Neural cell (in vitro differentiated cells): ENCODE results near the gene CTNNA2. TPM values are rescaled to one million over a fixed set of nuclear protein-coding genes. Genes with fewer than 3 reads are reported as not detected.

Source experiments
- H2AFZ ChIP-seq: fragments of 200-600, 300-800 bp; sonication (generic), shearing (Covaris generic); 2 replicates; pipeline ENCODE4 v1.6.0; 2014; ENCODE audit warnings: low read depth, mild to moderate bottlenecking, antibody characterized with exemption, low read length, moderate library complexity
- H3F3A ChIP-seq: fragments of 200-600 bp; shearing (Covaris generic); 2 replicates; pipeline ENCODE4 v1.6.1; 2016; ENCODE audit warnings: mild to moderate bottlenecking, moderate library complexity, mixed read lengths, antibody characterized with exemption, low read length; ENCODE audit not compliant: insufficient read depth, poor library complexity, severe bottlenecking
- H3K27ac ChIP-seq: fragments of 200-600, 300-800 bp; sonication (generic), shearing (Covaris generic); 2 replicates; pipeline ENCODE4 v1.5.1; 2014; ENCODE audit warnings: mild to moderate bottlenecking, low read length, moderate library complexity
- H3K27me3 ChIP-seq: fragments of 300-800, 200-600 bp; sonication (generic), shearing (Covaris generic); 2 replicates; pipeline ENCODE4 v1.6.0; 2014; ENCODE audit warnings: mild to moderate bottlenecking, low read depth, low read length, moderate library complexity; ENCODE audit not compliant: insufficient read depth
- H3K36me3 ChIP-seq: fragments of 300-800, 200-600 bp; sonication (generic), shearing (Covaris generic); 2 replicates; pipeline ENCODE4 v1.5.1; 2014; ENCODE audit warnings: mild to moderate bottlenecking, antibody characterized with exemption, low read length, moderate library complexity; ENCODE audit not compliant: insufficient read depth
- H3K4me2 ChIP-seq: fragments of 300-800, 200-600 bp; sonication (generic), shearing (Covaris generic); 2 replicates; pipeline ENCODE4 v1.6.0; 2014; ENCODE audit warnings: mild to moderate bottlenecking, low read length
- H3K4me3 ChIP-seq: fragments of 300-800, 200-600 bp; sonication (generic), shearing (Covaris generic); 2 replicates; pipeline ENCODE4 v1.5.1; 2014; ENCODE audit warnings: mild to moderate bottlenecking, low read length, moderate library complexity
- H3K79me2 ChIP-seq: fragments of 200-600 bp; shearing (Covaris generic); replicated peaks from 2 replicates; pipeline ENCODE4 v1.6.0; 2014; ENCODE audit warnings: mild to moderate bottlenecking, low read length, moderate library complexity; ENCODE audit not compliant: insufficient read depth
- H3K9ac ChIP-seq: fragments of 300-800, 200-600 bp; sonication (generic), shearing (Covaris generic); 2 replicates; pipeline ENCODE4 v1.6.1; 2016; ENCODE audit warnings: mild to moderate bottlenecking, low read length, mixed read lengths
- H3K9me2 ChIP-seq: fragments of 200-600 bp; shearing (Covaris generic); 2 replicates; pipeline ENCODE4 v1.6.1; 2016; ENCODE audit warnings: mild to moderate bottlenecking, low read length, mixed read lengths; ENCODE audit not compliant: insufficient read depth
- H3K9me3 ChIP-seq: fragments of 200-600, 300-800 bp; sonication (generic), shearing (Covaris generic); 2 replicates; pipeline ENCODE4 v1.6.1; 2016; ENCODE audit warnings: mild to moderate bottlenecking, mixed run types, low read length, moderate library complexity, mixed read lengths
- H4K20me1 ChIP-seq: fragments of 200-600 bp; shearing (Covaris generic); 2 replicates; pipeline ENCODE4 v1.6.1; 2016; ENCODE audit warnings: mild to moderate bottlenecking, mixed run types; ENCODE audit not compliant: insufficient read depth
- EP300 ChIP-seq: fragments of 450-650 bp; conservative IDR thresholded peaks from 2 replicates; pipeline ENCODE4 v1.6.1; 2014; ENCODE audit warnings: antibody characterized with exemption, mild to moderate bottlenecking, moderate library complexity; ENCODE audit not compliant: poor library complexity, severe bottlenecking
- EZH2 ChIP-seq: fragments of 200-600, 300-800 bp; shearing (Covaris generic), sonication (generic); IDR thresholded peaks from 2 replicates; pipeline ENCODE4 v1.6.1; 2014; ENCODE audit warnings: antibody characterized with exemption, low read length, borderline replicate concordance, mild to moderate bottlenecking; ENCODE audit not compliant: insufficient read depth, poor library complexity, severe bottlenecking
- MXI1 ChIP-seq: fragments of 450-650 bp; conservative IDR thresholded peaks from 2 replicates; pipeline ENCODE4 v1.6.1; 2014; ENCODE audit warnings: antibody characterized with exemption, mild to moderate bottlenecking; ENCODE audit not compliant: poor library complexity, severe bottlenecking
- POLR2AphosphoS5 ChIP-seq: IDR thresholded peaks from 2 replicates; pipeline ENCODE4 v1.6.1; 2012
- RAD21 ChIP-seq: fragments of 450-650 bp; conservative IDR thresholded peaks from 2 replicates; pipeline ENCODE4 v1.6.1; 2014; ENCODE audit warnings: antibody characterized with exemption, mild to moderate bottlenecking, moderate library complexity
- REST ChIP-seq: IDR thresholded peaks from 2 replicates; pipeline ENCODE4 v1.6.1; 2012; ENCODE audit warnings: borderline replicate concordance
- SMC3 ChIP-seq: fragments of 450-650 bp; conservative IDR thresholded peaks from 2 replicates; pipeline ENCODE4 v1.6.1; 2014; ENCODE audit warnings: antibody characterized with exemption, mild to moderate bottlenecking, moderate library complexity; ENCODE audit not compliant: poor library complexity
- TAF1 ChIP-seq: IDR thresholded peaks from 2 replicates; pipeline ENCODE4 v1.6.1; 2012; ENCODE audit warnings: low read depth
- polyA plus RNA-seq: library from polyadenylated mRNA; depleted of rRNA; stranded (reverse); fragments of >200 nt; gene quantifications from 2 replicates; pipeline ENCODE4 v1.2.3, GENCODE V29; 2014
- TF ChIP-seq, protein P1 (sequence below): fragments of 450-650 bp; IDR thresholded peaks from 2 replicates; pipeline ENCODE4 v1.5.1; 2014; ENCODE audit warnings: antibody characterized with exemption, mild to moderate bottlenecking, moderate library complexity; ENCODE audit not compliant: poor library complexity, severe bottlenecking

Gene CTNNA2
- polyA plus RNA-seq, 1 donor from 2014 or later: 194 TPM

DNA sequence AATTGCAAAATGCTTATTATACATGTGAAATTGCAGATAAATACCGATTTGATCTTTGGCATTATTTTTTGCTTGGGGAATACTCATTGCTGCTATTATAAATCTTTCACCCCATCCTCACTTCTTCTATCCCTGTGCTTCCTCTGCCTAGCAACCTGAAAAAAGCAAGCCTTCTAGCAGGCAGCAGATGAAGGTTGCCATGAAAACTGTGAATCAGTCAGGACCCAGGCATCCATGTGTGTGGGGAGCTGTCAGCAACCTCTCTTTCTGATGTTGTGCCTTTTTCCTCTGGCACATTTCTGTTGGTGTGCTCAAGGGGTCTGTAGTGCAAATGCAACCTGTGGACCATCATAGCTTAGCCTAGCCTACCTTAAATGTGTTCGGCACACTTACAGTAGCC lies 427.5 kb downstream of the CTNNA2 start:
- Histone ChIP-seq H3K79me2 (no peaks in the 10 kb centered on the region), H3F3A (no peaks in the 10 kb centered on the region), H3K9me3 (no peaks in the 10 kb centered on the region), H3K36me3 (no peaks in the 10 kb centered on the region), H2AFZ (no peak overlapping the region), H3K9ac (no peak overlapping the region), H3K9me2 (no peaks in the 10 kb centered on the region), H4K20me1 (no peaks in the 10 kb centered on the region), H3K27ac (no peak overlapping the region), H3K4me3 (no peak overlapping the region), H3K4me2 (no peak overlapping the region), H3K27me3 (no peaks in the 10 kb centered on the region)
- TF ChIP-seq, protein P1, sequence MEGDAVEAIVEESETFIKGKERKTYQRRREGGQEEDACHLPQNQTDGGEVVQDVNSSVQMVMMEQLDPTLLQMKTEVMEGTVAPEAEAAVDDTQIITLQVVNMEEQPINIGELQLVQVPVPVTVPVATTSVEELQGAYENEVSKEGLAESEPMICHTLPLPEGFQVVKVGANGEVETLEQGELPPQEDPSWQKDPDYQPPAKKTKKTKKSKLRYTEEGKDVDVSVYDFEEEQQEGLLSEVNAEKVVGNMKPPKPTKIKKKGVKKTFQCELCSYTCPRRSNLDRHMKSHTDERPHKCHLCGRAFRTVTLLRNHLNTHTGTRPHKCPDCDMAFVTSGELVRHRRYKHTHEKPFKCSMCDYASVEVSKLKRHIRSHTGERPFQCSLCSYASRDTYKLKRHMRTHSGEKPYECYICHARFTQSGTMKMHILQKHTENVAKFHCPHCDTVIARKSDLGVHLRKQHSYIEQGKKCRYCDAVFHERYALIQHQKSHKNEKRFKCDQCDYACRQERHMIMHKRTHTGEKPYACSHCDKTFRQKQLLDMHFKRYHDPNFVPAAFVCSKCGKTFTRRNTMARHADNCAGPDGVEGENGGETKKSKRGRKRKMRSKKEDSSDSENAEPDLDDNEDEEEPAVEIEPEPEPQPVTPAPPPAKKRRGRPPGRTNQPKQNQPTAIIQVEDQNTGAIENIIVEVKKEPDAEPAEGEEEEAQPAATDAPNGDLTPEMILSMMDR: no peak
- TF ChIP-seq TAF1: no peak
- TF ChIP-seq RAD21: no peak
- TF ChIP-seq REST: no peak
- no peak for TF ChIP-seq SMC3
- no peak for TF ChIP-seq POLR2AphosphoS5
- no peak for TF ChIP-seq EZH2

- TF ChIP-seq, protein P1: no peak
- TF ChIP-seq EP300: no peak
- no peak for TF ChIP-seq REST
- TF ChIP-seq TAF1: no peak
- TF ChIP-seq MXI1: no peak
- no peak for TF ChIP-seq SMC3
- no peak for TF ChIP-seq RAD21
- no peak for TF ChIP-seq POLR2AphosphoS5
- TF ChIP-seq EZH2: no peak
- peaks cover 4% of the 10 kb centered on the region for H3F3A ChIP-seq
Measured at GRCh38 chr2:79941179-79941578, 428.3 kb downstream of the CTNNA2 start.

More at GRCh38 chr2:79941179-79941578, 428.3 kb downstream of the CTNNA2 start:
- H3K36me3 ChIP-seq: no peaks in the 10 kb centered on the region
- H3K27ac ChIP-seq: no peak overlapping the region
- no peaks in the 10 kb centered on the region for H4K20me1 ChIP-seq
- H3K9ac ChIP-seq: no peak overlapping the region
- no peaks in the 10 kb centered on the region for H3K9me2 ChIP-seq
- H2AFZ ChIP-seq: no peak overlapping the region
- no peaks in the 10 kb centered on the region for H3K79me2 ChIP-seq
- H3K27me3 ChIP-seq: no peaks in the 10 kb centered on the region
- H3K4me2 ChIP-seq: no peak overlapping the region
- no peak overlapping the region for H3K4me3 ChIP-seq
- H3K9me3 ChIP-seq: no peaks in the 10 kb centered on the region
